ENCODE measurements around the gene TOR3A.

DNA sequence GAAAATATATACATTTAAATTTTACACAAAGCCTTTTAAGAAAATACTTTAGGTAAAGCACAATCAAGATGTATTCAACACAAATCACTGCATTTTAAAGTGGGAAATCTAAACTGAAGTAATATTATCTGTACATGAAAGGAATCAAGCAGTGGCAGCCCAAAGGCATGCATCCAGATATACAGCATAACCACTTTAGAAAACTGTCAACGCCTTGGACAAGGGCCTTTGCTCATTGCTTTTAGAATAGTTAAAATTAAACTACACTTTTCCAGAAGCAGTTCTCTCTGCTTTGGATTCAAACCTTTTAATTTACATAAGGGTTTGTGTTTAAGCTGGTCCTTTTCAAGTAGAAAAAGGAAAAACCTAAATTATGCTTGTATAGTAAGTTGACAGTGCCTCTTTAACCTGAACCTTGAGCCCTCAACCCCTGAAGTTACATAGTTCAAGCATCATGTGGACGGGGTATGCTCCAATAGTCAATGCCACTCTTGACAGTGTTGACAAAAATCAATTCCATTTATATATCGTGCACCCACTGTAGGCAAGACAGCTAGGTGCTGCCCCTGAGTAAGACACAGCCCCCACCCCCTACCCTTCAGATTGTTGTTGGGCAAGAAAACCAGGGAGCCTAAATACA is 22.9 kb downstream of the TOR3A start:
- TF ChIP-seq BHLHE40 (IDR thresholded peaks at IDR 0.05; ENCODE audit: borderline replicate concordance) (no peak), ARNT (IDR thresholded peaks at IDR 0.05) (no peak), L3MBTL2 (conservative IDR thresholded peaks at IDR 0.05) (no peak)
